ENCODE measurements around the gene DISC1.

- TF ChIP-seq ARNTL (CRISPR knock-in tag; IDR thresholded peaks at IDR 0.05; ENCODE audit: borderline replicate concordance, low read depth) (no peak), CSDC2 (CRISPR knock-in tag; IDR thresholded peaks at IDR 0.05) (no peak), SNAI2 (CRISPR knock-in tag; IDR thresholded peaks at IDR 0.05) (no peak), TSHZ2 (CRISPR knock-in tag; IDR thresholded peaks at IDR 0.05) (no peak), ZNF565 (CRISPR knock-in tag; conservative IDR thresholded peaks at IDR 0.05; ENCODE audit: low read depth) (no peak), TCF4 (CRISPR knock-in tag; IDR thresholded peaks at IDR 0.05; ENCODE audit: borderline replicate concordance) (no peak)
- TF ChIP-seq, protein P1, sequence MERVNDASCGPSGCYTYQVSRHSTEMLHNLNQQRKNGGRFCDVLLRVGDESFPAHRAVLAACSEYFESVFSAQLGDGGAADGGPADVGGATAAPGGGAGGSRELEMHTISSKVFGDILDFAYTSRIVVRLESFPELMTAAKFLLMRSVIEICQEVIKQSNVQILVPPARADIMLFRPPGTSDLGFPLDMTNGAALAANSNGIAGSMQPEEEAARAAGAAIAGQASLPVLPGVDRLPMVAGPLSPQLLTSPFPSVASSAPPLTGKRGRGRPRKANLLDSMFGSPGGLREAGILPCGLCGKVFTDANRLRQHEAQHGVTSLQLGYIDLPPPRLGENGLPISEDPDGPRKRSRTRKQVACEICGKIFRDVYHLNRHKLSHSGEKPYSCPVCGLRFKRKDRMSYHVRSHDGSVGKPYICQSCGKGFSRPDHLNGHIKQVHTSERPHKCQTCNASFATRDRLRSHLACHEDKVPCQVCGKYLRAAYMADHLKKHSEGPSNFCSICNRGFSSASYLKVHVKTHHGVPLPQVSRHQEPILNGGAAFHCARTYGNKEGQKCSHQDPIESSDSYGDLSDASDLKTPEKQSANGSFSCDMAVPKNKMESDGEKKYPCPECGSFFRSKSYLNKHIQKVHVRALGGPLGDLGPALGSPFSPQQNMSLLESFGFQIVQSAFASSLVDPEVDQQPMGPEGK (CRISPR knock-in tag; IDR thresholded peaks at IDR 0.05; ENCODE audit: borderline replicate concordance) = no peak
- TF ChIP-seq, protein P2, sequence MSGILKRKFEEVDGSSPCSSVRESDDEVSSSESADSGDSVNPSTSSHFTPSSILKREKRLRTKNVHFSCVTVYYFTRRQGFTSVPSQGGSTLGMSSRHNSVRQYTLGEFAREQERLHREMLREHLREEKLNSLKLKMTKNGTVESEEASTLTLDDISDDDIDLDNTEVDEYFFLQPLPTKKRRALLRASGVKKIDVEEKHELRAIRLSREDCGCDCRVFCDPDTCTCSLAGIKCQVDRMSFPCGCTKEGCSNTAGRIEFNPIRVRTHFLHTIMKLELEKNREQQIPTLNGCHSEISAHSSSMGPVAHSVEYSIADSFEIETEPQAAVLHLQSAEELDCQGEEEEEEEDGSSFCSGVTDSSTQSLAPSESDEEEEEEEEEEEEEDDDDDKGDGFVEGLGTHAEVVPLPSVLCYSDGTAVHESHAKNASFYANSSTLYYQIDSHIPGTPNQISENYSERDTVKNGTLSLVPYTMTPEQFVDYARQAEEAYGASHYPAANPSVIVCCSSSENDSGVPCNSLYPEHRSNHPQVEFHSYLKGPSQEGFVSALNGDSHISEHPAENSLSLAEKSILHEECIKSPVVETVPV (CRISPR knock-in tag; IDR thresholded peaks at IDR 0.05) = no peak
Observed at GRCh38 chr1:231828182-231828920, 201.8 kb downstream of the DISC1 start.
